ACC112 (cell line): ENCODE measurements around the gene SYNE1.
"Not testable (repeated sequence)": the region's sequence is repeated elsewhere in the genome, so short reads cannot be mapped to it uniquely, and the experiment has no call there.

ENCODE experiments used
- H2AFZ ChIP-seq: fragments of 200-600 bp; sonication (generic); one replicate; pipeline ENCODE4 v1.6.0; 2017; ENCODE audit warnings: antibody characterized with exemption, low read length; ENCODE audit not compliant: unreplicated experiment
- H3K27ac ChIP-seq: fragments of 200-600 bp; sonication (generic); 2 replicates; pipeline ENCODE4 v1.5.1; 2014; ENCODE audit warnings: low read depth, mild to moderate bottlenecking, antibody characterized with exemption, low read length, moderate library complexity
- H3K27me3 ChIP-seq: fragments of 200-600 bp; sonication (generic); 2 replicates; pipeline ENCODE4 v1.6.1; 2014; ENCODE audit warnings: mild to moderate bottlenecking, antibody characterized with exemption, low read length, moderate library complexity, mixed read lengths; ENCODE audit not compliant: insufficient read depth
- H3K36me3 ChIP-seq: fragments of 200-600 bp; sonication (generic); 2 replicates; pipeline ENCODE4 v1.6.1; 2016; ENCODE audit warnings: mild to moderate bottlenecking, antibody characterized with exemption, low read length, moderate library complexity, mixed read lengths; ENCODE audit not compliant: insufficient read depth
- H3K4me1 ChIP-seq: fragments of 200-600 bp; sonication (generic); one replicate; pipeline ENCODE4 v1.6.1; 2016; ENCODE audit warnings: low read length, mixed read lengths; ENCODE audit not compliant: insufficient read depth, unreplicated experiment, control insufficient read depth
- H3K4me3 ChIP-seq: fragments of 200-600 bp; sonication (generic); 2 replicates; pipeline ENCODE4 v1.5.1; 2014; ENCODE audit warnings: mild to moderate bottlenecking, low read depth, low read length
- H3K79me2 ChIP-seq: fragments of 200-600 bp; sonication (generic); one replicate; pipeline ENCODE4 v1.6.0; 2016; ENCODE audit warnings: low read length; ENCODE audit not compliant: control insufficient read depth, unreplicated experiment, insufficient read depth

SYNE1 gene

DNA sequence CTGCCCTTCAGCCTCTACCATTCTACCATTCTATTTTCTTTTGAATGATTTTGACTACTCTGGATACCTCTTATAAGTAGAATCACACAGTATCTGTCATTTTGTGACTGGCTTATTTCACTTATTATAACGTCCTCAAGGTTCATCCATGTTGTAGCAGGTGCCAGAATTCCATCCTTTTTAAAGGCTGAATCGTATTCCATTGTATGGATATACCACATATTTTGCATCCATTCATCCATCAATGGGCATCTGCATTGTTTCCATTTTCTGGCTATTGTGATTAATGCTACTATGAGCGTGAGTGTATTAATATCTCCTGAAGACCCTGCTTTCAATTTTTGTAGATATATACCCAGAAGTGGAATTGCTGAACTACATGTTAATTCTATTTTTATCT lies 105.5 kb downstream of the SYNE1 start:
- Histone ChIP-seq H3K79me2 (no peaks in the 10 kb centered on the region), H3K4me3 (no peak overlapping the region), H3K27ac (no peak overlapping the region), H2AFZ (no peak overlapping the region), H3K4me1 (no peaks in the 10 kb centered on the region), H3K27me3 (no peaks in the 10 kb centered on the region), H3K36me3 (no peaks in the 10 kb centered on the region)

- Histone ChIP-seq H3K27ac (no peak overlapping the region), H3K36me3 (no peaks in the 10 kb centered on the region), H3K79me2 (no peaks in the 10 kb centered on the region), H3K4me1 (no peaks in the 10 kb centered on the region), H3K27me3 (no peaks in the 10 kb centered on the region), H3K4me3 (no peak overlapping the region), H2AFZ (no peak overlapping the region)
Observed at GRCh38 chr6:152529369-152529768, 107.8 kb downstream of the SYNE1 start.

DNA sequence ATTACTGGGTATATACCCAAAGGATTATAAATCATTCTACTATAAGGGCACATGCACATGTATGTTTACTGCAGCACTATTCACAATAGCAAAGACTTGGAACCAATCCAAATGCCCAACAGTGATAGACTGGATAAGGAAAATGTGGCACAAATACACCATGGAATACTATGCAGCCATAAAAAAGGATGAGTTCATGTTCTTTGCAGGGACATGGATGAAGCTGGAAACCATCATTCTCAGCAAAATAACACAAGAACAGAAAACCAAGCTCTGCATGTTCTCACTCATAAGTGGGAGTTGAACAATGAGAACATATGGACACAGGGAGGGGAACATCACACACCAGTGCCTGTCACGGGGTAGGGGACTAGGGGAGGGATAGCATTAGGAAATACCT lies 123.0 kb downstream of the SYNE1 start:
- H3K27me3 ChIP-seq, H3K27ac ChIP-seq, H2AFZ ChIP-seq, H3K4me3 ChIP-seq, H3K79me2 ChIP-seq, H3K4me1 ChIP-seq, H3K36me3 ChIP-seq: not testable (repeated sequence)

GRCh38 chr6:152509916-152510315 lies 127.2 kb downstream of the SYNE1 start:
- Histone ChIP-seq H3K79me2 (no peaks in the 10 kb centered on the region), H3K27ac (no peak overlapping the region), H3K27me3 (no peaks in the 10 kb centered on the region), H3K4me3 (no peak overlapping the region), H3K36me3 (no peaks in the 10 kb centered on the region), H3K4me1 (no peaks in the 10 kb centered on the region), H2AFZ (no peak overlapping the region)

DNA sequence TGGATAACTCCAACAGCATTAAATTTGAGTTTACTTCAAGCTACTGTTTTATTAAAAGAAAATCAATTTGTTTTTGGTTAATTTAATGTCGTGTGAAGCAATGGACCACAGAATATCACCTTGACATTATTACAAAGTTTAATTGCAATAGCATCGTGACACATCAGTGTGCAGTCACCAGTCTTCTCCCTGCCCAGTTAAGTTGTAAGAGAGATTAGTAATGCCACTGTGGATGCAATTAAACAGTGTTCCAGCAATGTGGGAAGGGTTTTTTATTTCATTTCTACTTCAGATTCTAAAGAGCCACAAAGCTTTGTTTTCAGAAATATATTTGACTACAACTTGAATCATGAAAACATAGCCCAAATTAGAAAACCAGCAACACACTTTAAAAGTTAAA lies 128.7 kb downstream of the SYNE1 start:
- no peaks in the 10 kb centered on the region for H3K36me3 ChIP-seq
- no peaks in the 10 kb centered on the region for H3K79me2 ChIP-seq
- H3K27ac ChIP-seq: no peak overlapping the region
- no peak overlapping the region for H2AFZ ChIP-seq
- no peaks in the 10 kb centered on the region for H3K27me3 ChIP-seq
- H3K4me3 ChIP-seq: no peak overlapping the region
- H3K4me1 ChIP-seq: peaks cover under 1% of the 10 kb centered on the region

GRCh38 chr6:152503546-152503945 lies 133.6 kb downstream of the SYNE1 start:
- Histone ChIP-seq H3K4me3 (no peak overlapping the region), H3K36me3 (no peaks in the 10 kb centered on the region), H3K79me2 (no peaks in the 10 kb centered on the region), H2AFZ (no peak overlapping the region), H3K27ac (no peak overlapping the region), H3K4me1 (peaks cover 8% of the 10 kb centered on the region), H3K27me3 (no peaks in the 10 kb centered on the region)

DNA sequence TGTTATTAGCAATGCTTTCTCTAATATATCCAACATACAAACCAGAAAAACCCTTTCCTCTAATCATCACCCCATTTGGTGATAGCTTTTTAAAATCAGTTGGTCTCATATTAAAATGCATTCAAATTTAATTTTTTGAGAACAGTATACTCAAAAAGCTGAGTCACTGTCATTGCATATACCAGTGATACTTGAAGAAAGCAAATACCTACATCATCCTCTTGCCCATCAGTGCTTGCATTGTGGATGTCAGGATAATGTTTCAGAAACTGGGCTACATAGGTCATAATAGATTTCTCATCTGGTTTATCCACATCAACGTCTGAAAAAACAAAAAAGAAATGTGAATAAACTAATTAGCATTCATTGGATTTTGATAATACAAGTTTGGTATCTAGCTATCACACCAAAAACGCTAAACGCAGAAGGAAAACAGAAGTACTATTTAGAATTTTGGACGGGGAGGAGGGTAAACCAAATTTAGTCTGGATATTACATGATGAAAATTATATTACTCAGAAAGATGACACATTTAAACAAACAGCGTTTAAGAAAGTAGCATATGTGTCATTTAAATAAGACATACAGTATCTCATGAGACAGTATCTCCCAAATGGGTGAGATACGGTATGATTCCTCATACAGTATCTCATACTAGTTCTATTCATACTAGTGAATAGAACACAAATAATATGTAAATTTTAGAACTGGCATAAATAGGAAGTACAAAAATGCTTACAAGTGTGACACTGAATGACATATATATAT lies 134.6 kb downstream of the SYNE1 start:
- H3K79me2 ChIP-seq: no peaks in the 10 kb centered on the region

GRCh38 chr6:152499931-152500330 lies 137.2 kb downstream of the SYNE1 start:
- H3K4me1 ChIP-seq: peaks cover 8% of the 10 kb centered on the region
- H3K27me3 ChIP-seq: no peaks in the 10 kb centered on the region

More for the DNA sequence above, 134.6 kb downstream of the SYNE1 start:
- no peak overlapping the region for H3K27ac ChIP-seq
- H3K4me3 ChIP-seq: no peak overlapping the region
- no peaks in the 10 kb centered on the region for H3K27me3 ChIP-seq
- no peak overlapping the region for H2AFZ ChIP-seq
- H3K4me1 ChIP-seq: peaks cover 8% of the 10 kb centered on the region
- no peaks in the 10 kb centered on the region for H3K36me3 ChIP-seq

GRCh38 chr6:152496731-152497130 lies 140.4 kb downstream of the SYNE1 start:
- H3K4me1 ChIP-seq: peaks cover 4% of the 10 kb centered on the region
- H3K4me3 ChIP-seq: no peak overlapping the region
- H3K79me2 ChIP-seq: no peaks in the 10 kb centered on the region
- no peaks in the 10 kb centered on the region for H3K36me3 ChIP-seq
- H2AFZ ChIP-seq: no peak overlapping the region
- H3K27me3 ChIP-seq: no peaks in the 10 kb centered on the region
- H3K27ac ChIP-seq: no peak overlapping the region

More at GRCh38 chr6:152499931-152500330, 137.2 kb downstream of the SYNE1 start:
- H2AFZ ChIP-seq: no peak overlapping the region
- no peaks in the 10 kb centered on the region for H3K36me3 ChIP-seq
- H3K4me3 ChIP-seq: no peak overlapping the region
- no peaks in the 10 kb centered on the region for H3K79me2 ChIP-seq
- H3K27ac ChIP-seq: no peak overlapping the region

DNA sequence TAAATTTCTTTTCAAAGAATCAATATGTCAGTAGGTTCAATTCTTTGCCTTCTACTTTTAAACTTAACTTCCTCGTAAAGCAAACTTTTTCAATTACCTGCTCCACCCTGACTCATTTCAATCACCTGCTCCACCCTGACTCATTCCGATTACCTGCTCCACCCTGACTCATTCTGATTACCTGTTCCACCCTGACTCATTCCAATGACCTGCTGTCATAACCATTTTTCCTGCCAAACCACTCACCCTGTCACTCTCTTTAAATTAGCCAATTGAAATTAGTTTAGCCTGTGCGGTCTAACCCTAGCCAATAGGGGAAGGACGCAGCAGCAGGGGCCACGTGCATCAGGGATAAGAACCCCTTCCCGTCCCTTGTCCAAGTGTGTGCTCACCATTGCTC lies 141.7 kb downstream of the SYNE1 start:
- H3K4me1 ChIP-seq, H3K79me2 ChIP-seq, H3K27ac ChIP-seq, H3K36me3 ChIP-seq, H3K4me3 ChIP-seq, H3K27me3 ChIP-seq, H2AFZ ChIP-seq: not testable (repeated sequence)

GRCh38 chr6:152492281-152492680 lies 144.9 kb downstream of the SYNE1 start:
- not testable (repeated sequence) for H3K4me3 ChIP-seq, H3K27ac ChIP-seq, H3K4me1 ChIP-seq, H3K79me2 ChIP-seq, H2AFZ ChIP-seq, H3K36me3 ChIP-seq, H3K27me3 ChIP-seq
